ENCODE data around the gene IFI16. TPM values are rescaled to one million over a fixed set of nuclear protein-coding genes. Genes with fewer than 3 reads are reported as not detected.

The IFI16 gene
- 100 to 1,000 TPM in 3 of 8 experiments, 10 to 100 TPM in 5; 16.1 to 179 (median 40.5) TPM for total RNA-seq

- Histone ChIP-seq H3K27ac (peak within 1 kb of the TSS; percentile 3 to 13), H3K4me1 (replicated peaks in 1 of 2) (peaks cover 30 to 32% of the 10 kb centered on the region in 2 donors), H3K4me3 (peak within 1 kb of the TSS; percentile 9 to 35 (median 13))
- peak; percentile 71 to 91 (median 78) for ATAC-seq (replicated peaks in 6 of 8)
- in situ Hi-C loops (cut with MboI; ENCODE audit: low pct_unique_long_range_greater_than_20kb in 2 of 9, low sequenced_read_pairs in 9 of 9, unreplicated experiment in 9 of 9), result loop anchor here in 1 of 9 experiments (10.0 kb wide), 1 partner anchor 65 kb away; the partner anchor contains the start of gene AIM2
- 0 to 56% (median 32%) methylated on average over 1 to 5 of the region's 5 CpGs; no CpG with 5 or more reads in 1 of the 10 experiments for WGBS, 10 experiments
These were observed at the start of gene IFI16 for GRCh38 chr1:159009704-159010361. Gene IFI16 (plus strand): TSS chr1:159009907. CDS start chr1:159014681, 4,774 bp downstream.

DNA sequence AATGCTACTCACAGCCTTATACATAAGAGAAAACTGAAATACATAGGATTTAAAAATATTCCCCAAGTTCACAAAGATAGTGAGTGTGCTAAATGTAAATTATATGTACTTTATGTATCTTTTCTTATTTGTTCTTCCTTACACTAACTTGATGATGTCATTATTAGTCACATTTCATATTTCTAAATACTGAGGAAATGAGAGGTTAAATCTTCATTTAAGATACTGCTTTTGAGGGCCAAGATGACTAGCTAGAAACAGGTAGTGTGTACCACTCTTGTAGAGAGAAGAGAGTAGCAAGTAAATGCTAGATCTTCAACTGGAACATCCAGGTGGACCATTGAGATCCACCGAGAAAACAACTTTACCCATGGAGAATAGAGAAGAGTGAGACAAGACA, 48.5 kb upstream of the IFI16 start:
- no peak for ATAC-seq (replicated peaks in 6 of 8)
- in situ Hi-C loops (cut with MboI; ENCODE audit: low pct_unique_long_range_greater_than_20kb in 2 of 9, low sequenced_read_pairs in 9 of 9, unreplicated experiment in 9 of 9), result no loop called here
- Histone ChIP-seq H3K4me1 (replicated peaks in 1 of 2) (no peaks in the 10 kb centered on the region), H3K4me3 (no peak overlapping the region), H3K27ac (no peak overlapping the region)
- 13 to 92% (median 50%) methylated on average over 1 of the region's 1 CpG; no CpG with 5 or more reads in 3 of the 10 experiments for WGBS, 10 experiments

GRCh38 chr1:158962983-158963382, 46.7 kb upstream of the IFI16 start:
- ATAC-seq (replicated peaks in 6 of 8), result no peak
- in situ Hi-C loops (cut with MboI; ENCODE audit: low pct_unique_long_range_greater_than_20kb in 2 of 9, low sequenced_read_pairs in 9 of 9, unreplicated experiment in 9 of 9), result no loop called here

DNA sequence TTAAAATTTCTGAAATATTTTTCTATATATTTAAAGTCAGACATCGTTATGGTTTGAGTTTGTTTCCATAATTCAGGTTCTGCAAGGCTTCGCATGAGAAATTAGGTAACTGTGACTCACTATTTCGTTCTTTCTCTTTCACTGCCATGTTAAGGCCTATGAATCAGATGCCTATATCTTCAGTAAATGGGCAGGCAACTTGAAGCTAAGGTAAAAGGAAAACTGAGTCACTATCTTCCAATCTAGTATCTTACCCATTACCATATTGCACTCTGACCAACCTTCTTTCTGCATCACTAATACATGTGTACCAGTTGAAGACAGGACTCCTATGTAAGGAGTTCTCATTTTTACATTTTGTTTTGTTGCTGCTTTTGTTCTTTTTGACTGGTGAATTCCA, 40.5 kb upstream of the IFI16 start:
- no peaks in the 10 kb centered on the region for H3K4me1 ChIP-seq (replicated peaks in 1 of 2)
- in situ Hi-C loops (cut with MboI; ENCODE audit: low pct_unique_long_range_greater_than_20kb in 2 of 9, low sequenced_read_pairs in 9 of 9, unreplicated experiment in 9 of 9), result no loop called here
- 24 to 85% (median 73%) methylated on average over 1 to 3 of the region's 3 CpGs for WGBS, 10 experiments
- no peak overlapping the region for H3K4me3 ChIP-seq
- ATAC-seq (replicated peaks in 6 of 8), result no peak
- no peak overlapping the region for H3K27ac ChIP-seq

More at GRCh38 chr1:158962983-158963382, 46.7 kb upstream of the IFI16 start:
- 0 to 79% (median 45%) methylated on average over 1 to 5 of the region's 5 CpGs; no CpG with 5 or more reads in 3 of the 10 experiments for WGBS, 10 experiments
- Histone ChIP-seq H3K4me1 (replicated peaks in 1 of 2) (no peaks in the 10 kb centered on the region), H3K27ac (no peak overlapping the region), H3K4me3 (no peak overlapping the region)

DNA sequence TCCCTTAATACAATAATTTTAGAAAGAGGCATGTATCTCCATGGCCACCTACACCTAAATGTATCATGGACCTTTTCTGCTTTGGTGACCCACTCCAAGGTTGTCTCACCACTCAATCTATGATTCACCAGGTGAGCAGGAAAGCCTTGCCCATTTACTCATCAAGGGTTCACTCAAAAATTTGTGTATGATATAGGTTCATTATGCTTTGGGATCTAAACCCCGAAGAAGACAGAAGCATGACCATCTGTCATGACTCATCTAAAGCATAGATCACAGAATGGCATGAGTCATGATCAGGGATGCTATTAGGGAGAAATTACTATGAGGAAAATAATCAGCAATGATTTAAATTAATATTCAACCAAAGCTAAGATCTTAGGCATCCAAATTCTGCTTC, 39.9 kb upstream of the IFI16 start:
- 17 to 100% (median 82%) methylated on average over 1 of the region's 1 CpG; no CpG with 5 or more reads in 4 of the 10 experiments for WGBS, 10 experiments
- no peaks in the 10 kb centered on the region for H3K4me1 ChIP-seq (replicated peaks in 1 of 2)
- no peak overlapping the region for H3K27ac ChIP-seq
- in situ Hi-C loops (cut with MboI; ENCODE audit: low pct_unique_long_range_greater_than_20kb in 2 of 9, low sequenced_read_pairs in 9 of 9, unreplicated experiment in 9 of 9), result no loop called here
- no peak for ATAC-seq (replicated peaks in 6 of 8)
- H3K4me3 ChIP-seq, result no peak overlapping the region

- peaks cover 0 to 2% of the 10 kb centered on the region in 2 donors for H3K4me1 ChIP-seq (replicated peaks in 1 of 2)
- no peak overlapping the region for H3K4me3 ChIP-seq
- no peak overlapping the region for H3K27ac ChIP-seq
- peak in 2 of 8 experiments; percentile 15 to 20 for ATAC-seq (replicated peaks in 6 of 8)
- in situ Hi-C loops (cut with MboI; ENCODE audit: low pct_unique_long_range_greater_than_20kb in 2 of 9, low sequenced_read_pairs in 9 of 9, unreplicated experiment in 9 of 9), result no loop called here
These were observed 36.9 kb upstream of the IFI16 start for GRCh38 chr1:158972841-158973240.

DNA sequence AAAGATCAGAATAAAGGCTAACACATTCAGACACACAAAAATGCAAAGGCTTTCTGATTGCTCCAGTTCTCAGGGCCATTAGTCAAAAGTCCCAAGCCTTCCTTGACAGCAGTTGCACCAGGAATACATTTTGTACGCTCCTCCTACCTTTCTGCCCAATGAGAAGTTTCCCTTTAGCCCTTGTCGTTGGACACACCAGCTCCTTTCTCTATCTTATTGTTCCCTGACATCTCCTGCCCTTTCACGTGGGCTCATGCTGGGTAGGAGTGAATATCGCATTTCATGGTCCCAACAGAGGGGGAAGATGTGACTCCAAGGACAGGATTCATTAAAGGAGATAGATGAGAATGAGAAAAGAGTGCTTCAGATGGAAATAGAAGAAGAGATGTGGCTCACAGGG, 33.5 kb upstream of the IFI16 start:
- peak in 3 of 8 experiments; percentile 24 to 90 (median 39) for ATAC-seq (replicated peaks in 6 of 8)
- no peak overlapping the region for H3K27ac ChIP-seq
- peaks cover 0 to 2% of the 10 kb centered on the region in 2 donors for H3K4me1 ChIP-seq (replicated peaks in 1 of 2)
- WGBS, 10 experiments, result 0 to 42% (median 11%) methylated on average over 1 to 4 of the region's 4 CpGs; no CpG with 5 or more reads in 1 of the 10 experiments
- no peak overlapping the region for H3K4me3 ChIP-seq
- in situ Hi-C loops (cut with MboI; ENCODE audit: low pct_unique_long_range_greater_than_20kb in 2 of 9, low sequenced_read_pairs in 9 of 9, unreplicated experiment in 9 of 9), result loop anchor here in 1 of 9 experiments (25.0 kb wide), 1 partner anchor 439 kb away; no protein-coding TSS in a partner anchor

- ATAC-seq (replicated peaks in 6 of 8), result peak in 1 of 8 experiments; percentile 36
- in situ Hi-C loops (cut with MboI; ENCODE audit: low pct_unique_long_range_greater_than_20kb in 2 of 9, low sequenced_read_pairs in 9 of 9, unreplicated experiment in 9 of 9), result loop anchor here in 1 of 9 experiments (25.0 kb wide), 1 partner anchor 441 kb away; no protein-coding TSS in a partner anchor
- Histone ChIP-seq H3K4me3 (no peak overlapping the region), H3K4me1 (replicated peaks in 1 of 2) (peaks cover 0 to 2% of the 10 kb centered on the region in 2 donors), H3K27ac (no peak overlapping the region)
- WGBS, 10 experiments, result 0 to 100% (median 50%) methylated on average over 1 to 2 of the region's 2 CpGs; no CpG with 5 or more reads in 3 of the 10 experiments
These were observed 31.0 kb upstream of the IFI16 start for GRCh38 chr1:158978730-158979129.

DNA sequence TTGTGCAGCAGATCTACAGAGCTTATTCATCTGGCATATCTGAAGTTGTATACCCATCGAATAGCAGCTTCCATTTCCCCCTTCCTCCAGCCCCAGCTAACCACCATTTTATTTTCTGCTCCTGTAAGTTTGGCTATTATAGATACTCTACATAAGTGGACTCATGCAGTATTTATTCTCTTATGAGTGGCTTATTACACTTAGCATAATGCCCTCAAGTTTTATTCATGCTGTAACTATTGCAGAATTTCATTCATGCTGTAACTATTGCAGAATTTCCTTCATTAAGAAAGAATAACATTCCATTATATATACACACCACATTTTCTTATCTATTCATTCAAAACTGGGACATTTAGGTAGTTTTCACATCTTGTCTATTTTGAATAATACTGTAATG, 30.5 kb upstream of the IFI16 start:
- peak in 2 of 8 experiments; percentile 61 to 79 for ATAC-seq (replicated peaks in 6 of 8)
- Histone ChIP-seq H3K4me3 (no peak overlapping the region), H3K27ac (no peak overlapping the region), H3K4me1 (replicated peaks in 1 of 2) (peaks cover 0 to 2% of the 10 kb centered on the region in 2 donors)
- in situ Hi-C loops (cut with MboI; ENCODE audit: low pct_unique_long_range_greater_than_20kb in 2 of 9, low sequenced_read_pairs in 9 of 9, unreplicated experiment in 9 of 9), result loop anchor here in 1 of 9 experiments (25.0 kb wide), 1 partner anchor 442 kb away; no protein-coding TSS in a partner anchor
- 0 to 100% (median 75%) methylated on average over 1 of the region's 1 CpG; no CpG with 5 or more reads in 3 of the 10 experiments for WGBS, 10 experiments

- 4 to 90% (median 65%) methylated on average over 1 to 2 of the region's 2 CpGs for WGBS, 10 experiments
- H3K4me1 ChIP-seq (replicated peaks in 1 of 2), result no peaks in the 10 kb centered on the region
- no peak overlapping the region for H3K4me3 ChIP-seq
- ATAC-seq (replicated peaks in 6 of 8), result no peak
- no peak overlapping the region for H3K27ac ChIP-seq
- in situ Hi-C loops (cut with MboI; ENCODE audit: low pct_unique_long_range_greater_than_20kb in 2 of 9, low sequenced_read_pairs in 9 of 9, unreplicated experiment in 9 of 9), result loop anchor here in 1 of 9 experiments (25.0 kb wide), 1 partner anchor 446 kb away; no protein-coding TSS in a partner anchor
These were observed 26.5 kb upstream of the IFI16 start for GRCh38 chr1:158983235-158983634.

DNA sequence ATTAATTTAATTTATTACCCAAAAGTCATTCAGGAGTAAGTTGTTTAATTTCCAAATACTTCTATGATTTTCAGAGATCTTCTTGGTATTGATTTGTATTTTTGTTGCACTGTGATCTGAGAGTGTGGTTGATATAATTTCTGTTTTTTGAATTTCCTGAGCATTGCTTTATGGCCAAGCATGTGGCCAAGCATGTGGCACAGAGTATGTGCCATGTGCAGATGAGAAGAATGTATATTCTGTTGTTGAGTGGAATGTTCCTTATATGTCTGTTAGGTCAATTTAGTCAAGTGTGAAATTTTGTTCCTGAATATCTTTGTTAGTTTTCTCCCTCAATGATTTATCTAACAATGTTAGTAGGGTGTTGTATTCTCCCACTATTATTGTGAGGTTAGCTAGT, 25.3 kb upstream of the IFI16 start:
- Histone ChIP-seq H3K4me1 (replicated peaks in 1 of 2) (no peaks in the 10 kb centered on the region), H3K4me3 (no peak overlapping the region), H3K27ac (no peak overlapping the region)
- in situ Hi-C loops (cut with MboI; ENCODE audit: low pct_unique_long_range_greater_than_20kb in 2 of 9, low sequenced_read_pairs in 9 of 9, unreplicated experiment in 9 of 9), result loop anchor here in 1 of 9 experiments (25.0 kb wide), 1 partner anchor 447 kb away; no protein-coding TSS in a partner anchor
- no peak for ATAC-seq (replicated peaks in 6 of 8)

DNA sequence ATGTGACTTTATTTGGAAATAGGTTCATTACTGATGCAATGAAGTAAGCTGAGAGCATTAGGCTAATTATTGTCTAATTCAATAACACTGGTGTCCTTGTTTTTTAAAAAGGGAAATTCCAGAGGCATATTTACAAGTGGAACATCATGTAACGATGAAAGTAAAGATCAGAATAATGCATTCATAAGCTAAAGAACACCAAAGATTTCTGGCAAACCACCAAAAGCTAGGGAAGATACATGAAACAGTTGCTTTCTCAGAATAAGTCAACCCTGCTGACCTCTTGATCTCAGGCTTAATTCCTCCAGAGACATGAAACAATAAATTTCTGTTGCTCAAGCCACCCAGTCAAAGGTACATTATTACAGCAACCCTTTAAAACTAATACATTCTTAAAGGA, 20.3 kb upstream of the IFI16 start:
- 0 to 100% (median 86%) methylated on average over 1 of the region's 1 CpG; no CpG with 5 or more reads in 4 of the 10 experiments for whole genome bisulfite sequencing, 10 experiments
- no peak overlapping the region for H3K4me3 ChIP-seq
- no peaks in the 10 kb centered on the region for H3K4me1 ChIP-seq (replicated peaks in 1 of 2)
- in situ Hi-C loops (cut with MboI; ENCODE audit: low pct_unique_long_range_greater_than_20kb in 2 of 9, low sequenced_read_pairs in 9 of 9, unreplicated experiment in 9 of 9), result loop anchor here in 1 of 9 experiments (25.0 kb wide), 1 partner anchor 452 kb away; no protein-coding TSS in a partner anchor
- ATAC-seq (replicated peaks in 6 of 8), result no peak
- H3K27ac ChIP-seq, result no peak overlapping the region

DNA sequence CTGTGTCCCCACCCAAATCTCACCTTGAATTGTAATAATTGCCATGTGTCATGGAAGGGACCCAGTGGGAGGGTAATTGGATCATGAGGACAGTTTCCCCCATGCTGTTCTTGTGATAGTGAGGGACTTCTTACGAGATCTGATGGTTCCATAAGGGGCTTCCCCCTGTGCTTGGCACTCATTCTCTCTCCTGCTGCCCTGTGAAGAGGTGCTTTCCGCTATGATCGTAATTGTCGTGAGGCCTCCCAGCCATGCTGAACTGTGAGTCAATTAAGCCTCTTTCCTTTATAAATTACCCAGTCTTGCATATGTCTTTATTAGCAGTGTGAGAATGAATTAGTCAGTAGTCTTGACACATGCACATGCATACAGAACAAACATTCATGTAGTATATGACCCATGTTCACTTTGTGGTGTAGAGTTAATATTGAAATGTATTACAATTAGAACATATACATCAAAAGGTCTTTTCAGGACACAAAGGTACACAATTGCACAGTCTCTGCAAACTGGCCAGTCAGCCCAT, 16.9 kb upstream of the IFI16 start:
- Histone ChIP-seq H3K4me3 (no peak overlapping the region), H3K27ac (no peak overlapping the region), H3K4me1 (replicated peaks in 1 of 2) (no peaks in the 10 kb centered on the region)
- ATAC-seq (replicated peaks in 6 of 8), result no peak
- WGBS, 10 experiments, result 80 to 100% (median 95%) methylated on average over 1 to 4 of the region's 4 CpGs; no CpG with 5 or more reads in 3 of the 10 experiments
- in situ Hi-C loops (cut with MboI; ENCODE audit: low pct_unique_long_range_greater_than_20kb in 2 of 9, low sequenced_read_pairs in 9 of 9, unreplicated experiment in 9 of 9), result loop anchor here in 1 of 9 experiments (25.0 kb wide), 1 partner anchor 456 kb away; no protein-coding TSS in a partner anchor
